DOHH2 (cell line): ENCODE results near the gene ARMC9.
"Not testable (repeated sequence)": the region's sequence is repeated elsewhere in the genome, so short reads cannot be mapped to it uniquely, and the experiment has no call there.

Experiments
- H3F3A ChIP-seq: fragments of 200-600 bp; sonication (generic), shearing (Covaris generic); 2 replicates; pipeline ENCODE4 v1.6.0; 2016; ENCODE audit warnings: antibody characterized with exemption, mild to moderate bottlenecking; ENCODE audit not compliant: control insufficient read depth, insufficient read depth
- H3K27ac ChIP-seq: fragments of 200-600 bp; sonication (generic); 2 replicates; pipeline ENCODE4 v1.5.1; 2014; ENCODE audit warnings: low read depth, mild to moderate bottlenecking, low read length, moderate library complexity
- H3K27me3 ChIP-seq: fragments of 200-600 bp; sonication (generic); 2 replicates; pipeline ENCODE4 v1.6.1; 2014; ENCODE audit warnings: mild to moderate bottlenecking, low read length, mixed read lengths; ENCODE audit not compliant: control insufficient read depth
- H3K36me3 ChIP-seq: fragments of 200-600 bp; sonication (generic); 2 replicates; pipeline ENCODE4 v1.6.1; 2014; ENCODE audit warnings: mild to moderate bottlenecking, low read length, moderate library complexity, mixed read lengths; ENCODE audit not compliant: control insufficient read depth
- H3K4me1 ChIP-seq: fragments of 200-600 bp; sonication (generic); 2 replicates; pipeline ENCODE4 v1.6.1; 2014; ENCODE audit warnings: mild to moderate bottlenecking, low read length, mixed read lengths; ENCODE audit not compliant: control insufficient read depth
- H3K4me2 ChIP-seq: fragments of 200-600 bp; sonication (generic); 2 replicates; pipeline ENCODE4 v1.6.0; 2014; ENCODE audit warnings: mild to moderate bottlenecking, low read length, moderate library complexity
- H3K4me3 ChIP-seq: fragments of 200-600 bp; sonication (generic); 2 replicates; pipeline ENCODE4 v1.5.1; 2014; ENCODE audit warnings: mild to moderate bottlenecking, low read length, mixed read lengths
- H3K79me2 ChIP-seq: fragments of 200-600 bp; sonication (generic); 2 replicates; pipeline ENCODE4 v1.6.1; 2014; ENCODE audit warnings: mild to moderate bottlenecking, low read length, mixed read lengths; ENCODE audit not compliant: control insufficient read depth
- H3K9me2 ChIP-seq: fragments of 200-600 bp; sonication (generic); replicated peaks from 2 replicates; pipeline ENCODE4 v1.6.1; 2014; ENCODE audit warnings: mild to moderate bottlenecking, low read length, mixed read lengths; ENCODE audit not compliant: control insufficient read depth
- H3K9me3 ChIP-seq: fragments of 200-600 bp; sonication (generic); 2 replicates; pipeline ENCODE4 v1.6.1; 2014; ENCODE audit warnings: antibody characterized with exemption, low read length, mixed read lengths; ENCODE audit not compliant: control insufficient read depth, insufficient read depth
- H4K20me1 ChIP-seq: fragments of 200-600 bp; sonication (generic); 2 replicates; pipeline ENCODE4 v1.6.0; 2014; ENCODE audit warnings: low read depth, mild to moderate bottlenecking, antibody characterized with exemption, low read length, moderate library complexity; ENCODE audit not compliant: control insufficient read depth, insufficient read depth
- CTCF ChIP-seq: fragments of 200-600 bp; sonication (generic); IDR thresholded peaks from one replicate; pipeline ENCODE4 v1.5.1; 2014; ENCODE audit warnings: antibody characterized with exemption, mild to moderate bottlenecking, low read depth, low read length; ENCODE audit not compliant: poor library complexity, severe bottlenecking
- EZH2phosphoT487 ChIP-seq: fragments of 200-600 bp; sonication (generic); IDR thresholded peaks from 2 replicates; pipeline ENCODE4 v1.6.1; 2017; ENCODE audit warnings: borderline replicate concordance, mild to moderate bottlenecking, antibody characterized with exemption, low read length, moderate library complexity, mixed read lengths

The ARMC9 gene

DNA sequence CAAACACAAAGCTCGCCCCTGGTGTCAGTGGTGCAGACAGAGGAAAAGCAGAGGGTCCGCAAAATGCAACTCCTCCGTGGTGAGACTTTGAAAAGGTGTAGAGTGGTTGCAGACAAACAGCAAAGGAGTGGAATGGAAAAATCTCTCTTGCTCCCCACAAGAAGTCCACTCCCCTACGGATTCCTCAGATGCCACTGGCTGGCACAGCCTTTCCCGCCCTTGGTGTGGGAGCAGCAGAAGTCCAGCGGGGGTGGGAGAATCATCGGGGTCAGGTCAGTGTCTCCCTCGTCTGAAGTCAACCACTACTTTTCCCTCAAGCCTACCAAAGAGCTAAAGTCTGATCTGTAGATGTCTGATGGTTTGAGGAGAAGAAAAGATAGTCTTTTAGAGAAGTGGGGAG lies 174.8 kb downstream of the ARMC9 start:
- Histone ChIP-seq H3K27me3 (no peaks in the 10 kb centered on the region), H3K36me3 (no peaks in the 10 kb centered on the region), H3K4me1 (no peaks in the 10 kb centered on the region), H3K9me3 (no peaks in the 10 kb centered on the region), H3F3A (no peaks in the 10 kb centered on the region), H3K9me2 (no peaks in the 10 kb centered on the region), H4K20me1 (no peaks in the 10 kb centered on the region), H3K27ac (no peak overlapping the region), H3K79me2 (no peaks in the 10 kb centered on the region), H3K4me2 (no peak overlapping the region), H3K4me3 (no peak overlapping the region)
- TF ChIP-seq CTCF, result no peak
- no peak for TF ChIP-seq EZH2phosphoT487

- Histone ChIP-seq H3F3A (no peaks in the 10 kb centered on the region), H3K79me2 (no peaks in the 10 kb centered on the region), H3K27me3 (no peaks in the 10 kb centered on the region), H3K4me3 (no peak overlapping the region), H3K27ac (no peak overlapping the region), H4K20me1 (no peaks in the 10 kb centered on the region), H3K9me3 (no peaks in the 10 kb centered on the region), H3K9me2 (no peaks in the 10 kb centered on the region), H3K4me1 (no peaks in the 10 kb centered on the region), H3K4me2 (no peak overlapping the region), H3K36me3 (no peaks in the 10 kb centered on the region)
- TF ChIP-seq EZH2phosphoT487, result no peak
- no peak for TF ChIP-seq CTCF
These were observed 175.4 kb downstream of the ARMC9 start for GRCh38 chr2:231373786-231374349.

DNA sequence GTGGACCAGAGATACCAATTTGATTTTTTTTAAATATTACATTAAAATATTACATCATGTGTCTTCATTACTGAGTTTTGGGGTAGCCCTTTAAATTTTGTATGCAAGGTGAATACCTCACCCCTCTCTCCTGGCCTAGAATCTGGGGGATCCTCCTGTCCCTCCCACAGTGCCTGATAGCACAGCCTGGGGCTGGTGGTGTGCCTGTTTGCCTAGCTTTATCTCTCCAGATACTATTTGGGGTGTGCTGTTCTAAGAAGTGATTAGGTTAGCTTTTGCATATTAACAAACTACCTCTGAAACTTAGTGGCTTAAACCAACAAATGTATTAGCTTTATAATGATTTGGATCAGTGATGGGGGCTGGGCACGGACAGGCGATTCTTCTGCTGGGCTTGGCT lies 176.3 kb downstream of the ARMC9 start:
- Histone ChIP-seq H3K9me2 (no peaks in the 10 kb centered on the region), H3K36me3 (no peaks in the 10 kb centered on the region), H3K4me1 (no peaks in the 10 kb centered on the region), H3K27me3 (no peaks in the 10 kb centered on the region), H3K4me3 (no peak overlapping the region), H3K79me2 (no peaks in the 10 kb centered on the region), H3K4me2 (no peak overlapping the region), H4K20me1 (no peaks in the 10 kb centered on the region), H3K27ac (no peak overlapping the region), H3K9me3 (no peaks in the 10 kb centered on the region), H3F3A (no peaks in the 10 kb centered on the region)
- TF ChIP-seq CTCF (no peak), EZH2phosphoT487 (no peak)

DNA sequence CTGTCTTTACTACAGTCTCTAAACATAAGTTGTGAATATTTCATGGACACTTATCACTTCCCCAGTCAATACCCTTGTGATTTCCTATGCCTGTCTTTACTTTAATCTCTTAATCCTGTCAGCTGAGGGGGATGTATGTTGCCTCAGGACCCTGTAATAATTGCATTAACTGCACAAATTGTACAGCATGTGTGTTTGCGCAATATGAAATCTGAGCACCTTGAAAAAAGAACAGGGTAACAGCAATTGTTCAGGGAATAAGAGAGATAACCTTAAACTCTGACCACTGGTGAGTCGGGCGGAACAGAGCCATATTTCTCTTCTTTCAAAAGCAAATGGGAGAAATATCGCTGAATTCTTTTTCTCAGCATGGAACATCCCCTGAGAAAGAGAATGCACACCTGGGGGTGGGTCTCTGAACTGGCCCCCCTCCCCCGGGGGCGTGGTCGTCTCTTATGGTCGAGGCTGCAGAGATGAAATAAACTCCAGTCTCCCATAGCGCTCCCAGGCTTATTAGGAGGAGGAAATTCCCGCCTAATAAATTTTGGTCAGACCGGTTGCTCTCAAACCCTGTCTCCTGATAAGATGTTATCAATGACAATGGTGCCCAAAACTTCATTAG lies 177.7 kb downstream of the ARMC9 start:
- H3K79me2 ChIP-seq, H3K27ac ChIP-seq, H3K4me2 ChIP-seq, H3F3A ChIP-seq, H3K4me3 ChIP-seq, H4K20me1 ChIP-seq, H3K9me3 ChIP-seq, H3K9me2 ChIP-seq, H3K36me3 ChIP-seq, H3K27me3 ChIP-seq, H3K4me1 ChIP-seq: not testable (repeated sequence)
